GM12875 (cell line): ENCODE results near the gene UNC45B.

Source experiments
- H3K4me3 ChIP-seq: one replicate; pipeline ENCODE4 v1.5.1; 2011; ENCODE audit warnings: low read depth, low read length, control low read depth
- CTCF ChIP-seq: IDR thresholded peaks from 2 replicates; pipeline ENCODE4 v1.5.1; 2011; ENCODE audit warnings: low read depth, mild to moderate bottlenecking, control low read depth, inconsistent platforms, low read length, moderate library complexity, borderline replicate concordance; ENCODE audit not compliant: insufficient read depth

Gene UNC45B

GRCh38 chr17:35154196-35155165 is 6.9 kb downstream of the UNC45B start:
- no peak for TF ChIP-seq CTCF
- no peak overlapping the region for H3K4me3 ChIP-seq

DNA sequence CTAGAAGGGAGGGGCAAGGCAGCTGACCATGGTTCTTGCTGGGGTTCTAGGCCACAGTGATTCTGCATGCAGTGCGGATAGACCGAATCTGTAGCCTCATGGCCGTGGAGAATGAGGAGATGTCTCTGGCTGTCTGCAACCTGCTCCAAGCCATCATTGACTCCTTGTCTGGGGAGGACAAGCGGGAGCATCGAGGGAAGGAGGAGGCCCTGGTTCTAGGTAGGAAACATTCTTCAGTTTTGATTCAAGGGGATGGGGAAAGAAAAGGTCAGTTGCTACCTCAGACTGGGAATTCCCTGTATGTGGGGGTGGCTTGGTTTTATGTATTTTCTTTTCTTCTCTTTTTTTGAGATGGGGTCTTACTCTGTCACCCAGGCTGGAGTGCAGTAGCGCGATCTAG is 7.6 kb downstream of the UNC45B start:
- no peak for TF ChIP-seq CTCF
- H3K4me3 ChIP-seq = no peak overlapping the region

GRCh38 chr17:35159940-35160339 is 12.3 kb downstream of the UNC45B start:
- no peak for TF ChIP-seq CTCF
- H3K4me3 ChIP-seq = no peak overlapping the region

DNA sequence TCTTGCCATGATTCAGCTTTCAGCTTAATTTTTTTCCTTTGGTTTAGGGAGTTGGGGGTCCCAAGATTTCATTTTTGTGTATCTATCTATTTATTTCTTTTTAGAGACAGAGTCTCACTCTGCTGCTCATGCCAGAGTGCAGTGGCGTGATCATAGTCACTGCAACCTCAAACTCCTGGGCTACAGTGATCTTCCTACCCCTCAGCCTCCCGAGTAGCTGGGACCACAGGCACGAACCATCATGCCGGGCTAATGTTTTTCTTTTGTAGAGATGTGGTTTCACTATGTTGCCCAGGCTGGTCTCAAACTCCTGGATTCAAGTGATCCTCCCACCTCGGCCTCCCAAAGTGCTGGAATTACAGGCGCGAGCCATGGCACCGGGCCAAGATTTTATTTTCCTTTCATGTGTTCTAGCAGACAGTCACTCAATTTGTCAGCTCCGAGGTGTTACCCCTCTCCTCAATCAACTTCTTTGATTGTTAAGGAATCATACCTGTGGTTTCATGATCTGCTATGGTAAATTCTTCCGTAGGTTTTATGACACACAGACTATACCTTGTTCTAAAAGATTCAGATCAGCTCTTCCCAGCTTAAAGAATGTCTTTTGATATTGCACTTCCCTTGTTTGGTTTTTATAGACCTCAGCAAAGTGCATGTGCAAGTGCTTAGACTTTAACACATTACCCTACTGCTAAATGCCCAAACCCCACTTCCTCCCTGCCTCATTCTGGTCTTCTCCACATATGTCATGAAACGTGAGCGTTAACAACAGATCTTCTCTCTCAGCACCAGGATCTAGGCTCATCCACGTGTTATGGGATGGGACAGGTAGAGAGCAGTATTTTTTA is 13.0 kb downstream of the UNC45B start:
- no peak overlapping the region for H3K4me3 ChIP-seq
- no peak for TF ChIP-seq CTCF

- no peak overlapping the region for H3K4me3 ChIP-seq
- TF ChIP-seq CTCF = no peak
Measured at GRCh38 chr17:35161281-35161761, 13.7 kb downstream of the UNC45B start.

- no peak for TF ChIP-seq CTCF
Measured at GRCh38 chr17:35162755-35163154, 15.1 kb downstream of the UNC45B start.

More at GRCh38 chr17:35162755-35163154, 15.1 kb downstream of the UNC45B start:
- H3K4me3 ChIP-seq = no peak overlapping the region
